Tibial nerve (tissue), 3 donors: ENCODE measurements around the gene EVC2.

ENCODE experiments used
- POLR2A ChIP-seq, 2 donors: fragments of 450-650 bp; IDR thresholded peaks; one replicate each; pipeline ENCODE4 v1.6.1; 2017; ENCODE audit warnings: antibody characterized with exemption in 2 of 2, mild to moderate bottlenecking in 2 of 2, moderate library complexity in 2 of 2
- TF ChIP-seq, protein P1 (sequence below), 5 experiments: fragments of 200-600 bp in 3 of 5; fragments of 450-650 bp in 2 of 5; sonication (generic) in 3 of 5; IDR thresholded peaks; one replicate each; pipeline ENCODE4 v1.5.1; 2016 to 2019; ENCODE audit warnings: antibody characterized with exemption in 5 of 5, mild to moderate bottlenecking in 3 of 5, moderate library complexity in 2 of 5

DNA sequence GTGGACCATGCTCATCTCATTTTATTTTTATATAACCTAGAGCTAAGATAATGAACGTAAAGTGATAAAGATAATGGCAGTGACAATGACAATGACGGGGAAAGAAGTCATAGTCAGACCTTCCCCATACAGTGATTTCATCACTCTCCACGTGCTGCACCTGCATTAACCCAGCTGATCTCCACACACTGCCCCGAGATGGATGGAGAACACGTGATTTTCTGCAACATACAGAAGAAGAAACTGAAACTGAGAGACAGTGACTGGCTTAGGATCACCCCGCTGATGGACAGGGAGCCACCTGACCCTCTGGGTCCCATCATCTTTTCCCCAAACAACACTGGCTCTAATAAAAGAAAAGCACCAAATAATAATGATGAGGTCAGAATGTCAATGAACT lies 22.0 kb downstream of the EVC2 start:
- TF ChIP-seq POLR2A (IDR thresholded peaks at IDR 0.05), result no peak
- TF ChIP-seq, protein P1, sequence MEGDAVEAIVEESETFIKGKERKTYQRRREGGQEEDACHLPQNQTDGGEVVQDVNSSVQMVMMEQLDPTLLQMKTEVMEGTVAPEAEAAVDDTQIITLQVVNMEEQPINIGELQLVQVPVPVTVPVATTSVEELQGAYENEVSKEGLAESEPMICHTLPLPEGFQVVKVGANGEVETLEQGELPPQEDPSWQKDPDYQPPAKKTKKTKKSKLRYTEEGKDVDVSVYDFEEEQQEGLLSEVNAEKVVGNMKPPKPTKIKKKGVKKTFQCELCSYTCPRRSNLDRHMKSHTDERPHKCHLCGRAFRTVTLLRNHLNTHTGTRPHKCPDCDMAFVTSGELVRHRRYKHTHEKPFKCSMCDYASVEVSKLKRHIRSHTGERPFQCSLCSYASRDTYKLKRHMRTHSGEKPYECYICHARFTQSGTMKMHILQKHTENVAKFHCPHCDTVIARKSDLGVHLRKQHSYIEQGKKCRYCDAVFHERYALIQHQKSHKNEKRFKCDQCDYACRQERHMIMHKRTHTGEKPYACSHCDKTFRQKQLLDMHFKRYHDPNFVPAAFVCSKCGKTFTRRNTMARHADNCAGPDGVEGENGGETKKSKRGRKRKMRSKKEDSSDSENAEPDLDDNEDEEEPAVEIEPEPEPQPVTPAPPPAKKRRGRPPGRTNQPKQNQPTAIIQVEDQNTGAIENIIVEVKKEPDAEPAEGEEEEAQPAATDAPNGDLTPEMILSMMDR (IDR thresholded peaks at IDR 0.05), result no peak
